Type B pancreatic cell (in vitro differentiated cells): Measurements from ENCODE around the gene LRRC40. TPM values are rescaled to one million over a fixed set of nuclear protein-coding genes. Genes with fewer than 3 reads are reported as not detected.
A peak's percentile ranks its signal among the peaks of the same experiment; 100 is the strongest.
"Not testable (repeated sequence)": the region's sequence is repeated elsewhere in the genome, so short reads cannot be mapped to it uniquely, and the experiment has no call there.

Experiments used
- DNase-seq: peaks from one replicate; pipeline ENCODE4 v3.0.0; 2021; ENCODE audit warnings: mixed read lengths; ENCODE audit not compliant: unreplicated experiment; ENCODE audit errors: extremely low spot score
- H3K27ac Mint-ChIP-seq: 2 replicates; pipeline ENCODE4 v1.8.0; 2021; ENCODE audit warnings: mild to moderate bottlenecking, mixed read lengths
- H3K27me3 Mint-ChIP-seq: 2 replicates; pipeline ENCODE4 v1.8.0; 2021; ENCODE audit warnings: mixed read lengths
- H3K36me3 Mint-ChIP-seq: 2 replicates; pipeline ENCODE4 v1.8.0; 2021; ENCODE audit warnings: mixed read lengths
- H3K4me1 Mint-ChIP-seq: one replicate; pipeline ENCODE4 v1.8.0; 2021; ENCODE audit warnings: mixed read lengths; ENCODE audit not compliant: unreplicated experiment
- H3K4me3 Mint-ChIP-seq: 2 replicates; pipeline ENCODE4 v1.8.0; 2021; ENCODE audit warnings: mild to moderate bottlenecking, mixed read lengths
- H3K9me3 Mint-ChIP-seq: 2 replicates; pipeline ENCODE4 v1.8.0; 2021; ENCODE audit warnings: mixed read lengths
- total RNA-seq: library from RNA; stranded (reverse); gene quantifications from 2 replicates; pipeline ENCODE4 v1.2.1, GENCODE V29; 2021; ENCODE audit warnings: low replicate concordance
- TF ChIP-seq, protein P1 (sequence below): fragments of 200-600 bp; sonication (generic); conservative IDR thresholded peaks from 2 replicates; pipeline ENCODE4 v1.5.0; 2021; ENCODE audit warnings: antibody characterized with exemption, mild to moderate bottlenecking

The LRRC40 gene
- total RNA-seq, 1 donor from 2014 or later, result 18.9 TPM

DNA sequence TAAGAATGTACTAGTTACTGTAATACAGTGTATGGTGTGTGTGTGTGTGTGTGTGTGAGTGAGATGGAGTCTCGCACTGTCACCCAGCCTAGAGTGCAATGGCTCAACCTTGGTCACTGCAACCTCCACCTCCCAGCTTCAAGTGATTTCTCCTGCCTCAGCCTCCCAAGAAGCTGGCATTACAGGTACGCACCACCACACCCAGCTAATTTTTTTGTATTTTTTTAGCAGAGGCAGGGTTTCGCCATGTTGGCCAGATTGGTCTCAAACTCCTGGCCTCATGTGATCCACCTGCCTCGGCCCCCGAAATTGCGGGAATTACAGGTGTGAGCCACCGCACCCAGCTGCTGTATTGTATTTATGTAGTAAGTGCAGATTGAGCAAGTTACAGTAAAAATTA, 2.9 kb upstream of the LRRC40 start:
- peaks cover 16% of the 10 kb centered on the region for H3K4me1 Mint-ChIP-seq
- H3K4me3 Mint-ChIP-seq, result no peak overlapping the region
- no peaks in the 10 kb centered on the region for H3K9me3 Mint-ChIP-seq
- H3K27me3 Mint-ChIP-seq, result no peaks in the 10 kb centered on the region
- TF ChIP-seq, protein P1, sequence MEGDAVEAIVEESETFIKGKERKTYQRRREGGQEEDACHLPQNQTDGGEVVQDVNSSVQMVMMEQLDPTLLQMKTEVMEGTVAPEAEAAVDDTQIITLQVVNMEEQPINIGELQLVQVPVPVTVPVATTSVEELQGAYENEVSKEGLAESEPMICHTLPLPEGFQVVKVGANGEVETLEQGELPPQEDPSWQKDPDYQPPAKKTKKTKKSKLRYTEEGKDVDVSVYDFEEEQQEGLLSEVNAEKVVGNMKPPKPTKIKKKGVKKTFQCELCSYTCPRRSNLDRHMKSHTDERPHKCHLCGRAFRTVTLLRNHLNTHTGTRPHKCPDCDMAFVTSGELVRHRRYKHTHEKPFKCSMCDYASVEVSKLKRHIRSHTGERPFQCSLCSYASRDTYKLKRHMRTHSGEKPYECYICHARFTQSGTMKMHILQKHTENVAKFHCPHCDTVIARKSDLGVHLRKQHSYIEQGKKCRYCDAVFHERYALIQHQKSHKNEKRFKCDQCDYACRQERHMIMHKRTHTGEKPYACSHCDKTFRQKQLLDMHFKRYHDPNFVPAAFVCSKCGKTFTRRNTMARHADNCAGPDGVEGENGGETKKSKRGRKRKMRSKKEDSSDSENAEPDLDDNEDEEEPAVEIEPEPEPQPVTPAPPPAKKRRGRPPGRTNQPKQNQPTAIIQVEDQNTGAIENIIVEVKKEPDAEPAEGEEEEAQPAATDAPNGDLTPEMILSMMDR, result no peak
- DNase-seq, result no peak
- no peaks in the 10 kb centered on the region for H3K36me3 Mint-ChIP-seq
- no peak overlapping the region for H3K27ac Mint-ChIP-seq

DNA sequence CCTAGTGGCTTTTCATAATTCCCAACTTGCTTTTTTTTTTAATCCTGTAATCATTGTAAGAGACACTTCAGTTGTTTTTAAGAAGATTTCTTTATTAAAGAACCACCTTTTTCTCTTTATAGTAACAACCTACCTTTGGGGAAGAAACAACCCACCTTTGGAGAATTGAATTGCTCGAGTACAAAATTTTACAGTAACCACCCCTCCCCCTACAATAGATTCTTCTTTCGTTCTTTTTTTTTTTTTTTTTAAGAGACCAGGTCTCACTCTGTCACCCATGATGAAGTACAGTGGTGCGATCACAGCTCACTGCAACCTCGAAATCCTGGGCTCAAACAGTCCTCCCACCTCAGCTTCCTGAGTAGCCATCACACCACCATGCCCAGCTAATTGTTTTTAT, 2.1 kb upstream of the LRRC40 start:
- no peak for DNase-seq
- Mint-ChIP-seq H3K9me3 (no peaks in the 10 kb centered on the region), H3K4me3 (peak overlapping the region; percentile 100), H3K27me3 (no peaks in the 10 kb centered on the region), H3K36me3 (no peaks in the 10 kb centered on the region), H3K27ac (peak overlapping the region; percentile 100), H3K4me1 (peaks cover 20% of the 10 kb centered on the region)
- TF ChIP-seq, protein P1, result no peak

DNA sequence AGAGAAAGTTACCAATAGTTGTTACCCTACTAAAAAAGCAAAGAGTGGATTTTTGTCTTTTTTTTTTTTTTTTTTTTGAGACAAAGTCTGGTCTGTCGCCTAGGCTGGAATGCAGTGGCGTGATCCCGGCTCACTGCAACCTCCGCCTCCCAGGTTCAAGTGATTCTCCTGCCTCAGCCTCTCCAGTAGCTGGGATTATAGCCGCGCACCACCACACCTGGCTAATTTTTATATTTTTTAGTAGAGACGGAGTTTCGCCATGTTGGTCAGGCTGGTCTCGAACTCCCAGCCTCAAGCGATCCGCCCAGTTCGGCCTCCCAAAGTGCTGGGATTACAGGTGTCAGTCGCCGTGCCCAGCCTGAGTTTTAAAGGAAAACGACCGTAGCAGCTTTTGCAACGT, 1.5 kb upstream of the LRRC40 start:
- H3K9me3 Mint-ChIP-seq, result not testable (repeated sequence)
- peaks cover 20% of the 10 kb centered on the region for H3K4me1 Mint-ChIP-seq
- H3K27ac Mint-ChIP-seq, result peak overlapping the region; percentile 100

DNA sequence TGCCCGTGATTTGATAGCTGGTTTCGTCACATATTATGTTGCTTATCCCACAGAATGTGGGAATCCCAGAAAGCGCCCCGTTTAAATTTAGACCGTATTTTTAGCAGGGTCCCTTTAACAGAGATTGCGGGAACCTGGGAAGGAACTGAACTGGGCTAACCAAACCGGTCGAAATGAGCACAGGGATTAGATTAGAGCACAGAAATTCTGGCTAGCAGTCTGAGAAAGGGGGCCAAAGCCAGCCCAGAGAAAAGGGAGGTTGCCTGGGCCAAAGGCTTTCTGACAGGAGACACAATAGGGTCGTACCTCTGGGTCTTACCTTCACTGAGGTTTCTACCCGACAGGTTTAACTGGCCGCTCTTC, 327 bp downstream of the LRRC40 start:
- no peaks in the 10 kb centered on the region for H3K27me3 Mint-ChIP-seq
- peaks cover 20% of the 10 kb centered on the region for H3K4me1 Mint-ChIP-seq
- no peak for DNase-seq
- no peaks in the 10 kb centered on the region for H3K9me3 Mint-ChIP-seq
- H3K27ac Mint-ChIP-seq, result peak overlapping the region; percentile 100
- H3K36me3 Mint-ChIP-seq, result no peaks in the 10 kb centered on the region
- H3K4me3 Mint-ChIP-seq, result peak overlapping the region; percentile 100
- TF ChIP-seq, protein P1, result no peak

More for the DNA sequence above, 1.5 kb upstream of the LRRC40 start:
- not testable (repeated sequence) for DNase-seq, H3K36me3 Mint-ChIP-seq, H3K27me3 Mint-ChIP-seq
- H3K4me3 Mint-ChIP-seq, result peak overlapping the region; percentile 100

DNA sequence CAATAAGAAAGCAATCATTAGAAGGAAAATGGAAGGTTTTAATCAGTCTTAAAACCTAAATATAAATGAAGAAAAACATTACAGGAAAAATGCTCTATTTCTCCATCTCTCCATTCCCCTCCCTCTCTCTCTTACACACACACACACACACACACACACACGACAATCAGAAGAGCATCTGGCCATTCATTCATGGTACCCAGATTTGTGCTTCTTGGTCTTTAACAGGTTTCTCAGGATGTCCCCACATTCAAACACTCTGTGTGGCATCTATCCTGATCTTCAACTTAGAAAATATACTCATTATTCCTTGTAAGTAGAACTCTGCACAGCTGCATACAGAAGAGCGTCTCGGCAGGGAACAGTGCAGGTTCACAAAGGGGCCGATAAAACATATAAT, 779 bp downstream of the LRRC40 start:
- H3K27ac Mint-ChIP-seq, result peak overlapping the region; percentile 100
- TF ChIP-seq, protein P1, result no peak
- H3K4me3 Mint-ChIP-seq, result peak overlapping the region; percentile 100
- no peaks in the 10 kb centered on the region for H3K27me3 Mint-ChIP-seq
- no peaks in the 10 kb centered on the region for H3K36me3 Mint-ChIP-seq
- DNase-seq, result no peak
- H3K9me3 Mint-ChIP-seq, result no peaks in the 10 kb centered on the region
- peaks cover 20% of the 10 kb centered on the region for H3K4me1 Mint-ChIP-seq

DNA sequence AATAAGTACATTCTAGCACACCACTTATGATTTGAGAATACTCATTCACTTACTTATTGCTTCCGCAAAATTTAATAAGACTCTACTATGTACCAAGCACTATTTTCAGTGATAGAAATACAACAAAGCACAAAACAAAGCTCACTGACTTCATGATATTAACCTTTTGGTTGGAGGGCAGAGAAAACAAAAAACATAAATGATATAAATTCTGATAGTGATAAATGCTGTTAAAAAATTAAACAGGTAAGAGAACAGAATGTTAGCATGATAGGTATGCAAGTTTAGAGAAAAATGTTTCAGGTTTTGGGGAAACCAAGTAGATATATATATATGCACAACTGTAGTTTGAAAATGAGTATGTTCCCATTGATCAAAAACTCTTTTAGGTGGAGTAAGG, 1.2 kb downstream of the LRRC40 start:
- H3K4me1 Mint-ChIP-seq, result peaks cover 17% of the 10 kb centered on the region
- H3K9me3 Mint-ChIP-seq, result no peaks in the 10 kb centered on the region
- no peaks in the 10 kb centered on the region for H3K36me3 Mint-ChIP-seq
- TF ChIP-seq, protein P1, result no peak
- peak overlapping the region; percentile 100 for H3K27ac Mint-ChIP-seq
- H3K4me3 Mint-ChIP-seq, result peak overlapping the region; percentile 100
- H3K27me3 Mint-ChIP-seq, result no peaks in the 10 kb centered on the region
- no peak for DNase-seq
